HepG2 (cell line): ENCODE results near the gene CD7. TPM values are rescaled to one million over a fixed set of nuclear protein-coding genes. Genes with fewer than 3 reads are reported as not detected.
A peak's percentile ranks its signal among the peaks of the same experiment; 100 is the strongest.

ENCODE experiments used
- AGO1 ChIP-seq: fragments of 200-400 bp; formaldehyde crosslinking; IDR thresholded peaks from 2 replicates; pipeline ENCODE4 v1.6.1; 2017; ENCODE audit warnings: mild to moderate bottlenecking, low read depth, low read length, moderate library complexity; ENCODE audit not compliant: poor library complexity, severe bottlenecking
- ARNT2 ChIP-seq: sonication (generic); formaldehyde crosslinking; IDR thresholded peaks from 2 replicates; pipeline ENCODE4 v1.8.0; 2022; ENCODE audit warnings: mild to moderate bottlenecking, low read depth, missing genetic modification reagents, moderate library complexity
- EZH2 ChIP-seq: conservative IDR thresholded peaks from 2 replicates; pipeline ENCODE4 v1.6.1; 2012; ENCODE audit warnings: mild to moderate bottlenecking, low read depth, low read length, moderate library complexity
- FOSL1 ChIP-seq: sonication (generic); formaldehyde crosslinking; IDR thresholded peaks from 2 replicates; pipeline ENCODE4 v1.9.0; 2021; ENCODE audit warnings: missing genetic modification reagents, borderline replicate concordance
- HNF4A ChIP-seq: sonication (generic); formaldehyde crosslinking; IDR thresholded peaks from 2 replicates; pipeline ENCODE4 v1.4.0; 2020; ENCODE audit warnings: missing genetic modification reagents
- HNRNPLL ChIP-seq: fragments of 200-400 bp; formaldehyde crosslinking; IDR thresholded peaks from 2 replicates; pipeline ENCODE4 v1.6.1; 2017; ENCODE audit warnings: mild to moderate bottlenecking, low read depth, low read length; ENCODE audit not compliant: poor library complexity, severe bottlenecking
- KLF12 ChIP-seq: sonication (generic); formaldehyde crosslinking; IDR thresholded peaks from 2 replicates; pipeline ENCODE4 v1.4.0; 2020; ENCODE audit warnings: missing genetic modification reagents, borderline replicate concordance
- NCOR1 ChIP-seq: fragments of 200-600 bp; sonication (generic); IDR thresholded peaks from 2 replicates; pipeline ENCODE4 v1.7.0; 2017; ENCODE audit warnings: antibody characterized with exemption, low read length, borderline replicate concordance
- NR2F2 ChIP-seq: IDR thresholded peaks from 2 replicates; pipeline ENCODE4 v1.6.1; 2012; ENCODE audit warnings: low read depth, inconsistent platforms, borderline replicate concordance
- PITX1 ChIP-seq: sonication (generic); formaldehyde crosslinking; IDR thresholded peaks from 2 replicates; pipeline ENCODE4 v1.5.1; 2020; ENCODE audit warnings: mild to moderate bottlenecking, missing genetic modification reagents
- POGZ ChIP-seq: sonication (generic); formaldehyde crosslinking; IDR thresholded peaks from 2 replicates; pipeline ENCODE4 v1.4.0; 2020; ENCODE audit warnings: mild to moderate bottlenecking, missing genetic modification reagents
- RXRB ChIP-seq: IDR thresholded peaks from 2 replicates; pipeline ENCODE4 v1.6.1; 2016; ENCODE audit warnings: borderline replicate concordance, missing genetic modification reagents, missing compliant biosample characterization
- SMAD9 ChIP-seq: sonication (generic); formaldehyde crosslinking; IDR thresholded peaks from 2 replicates; pipeline ENCODE4 v1.5.1; 2020; ENCODE audit warnings: mild to moderate bottlenecking, missing genetic modification reagents
- SOX13 ChIP-seq, 3 experiments: fragments of 450-650 bp in 1 of 3; sonication (generic) in 1 of 3; formaldehyde crosslinking in 1 of 3; IDR thresholded peaks in 2 of 3; conservative IDR thresholded peaks in 1 of 3; 2 replicates each; pipeline versions ENCODE4 v1.5.0 to v1.6.1; 2016 to 2020; ENCODE audit warnings: antibody characterized with exemption in 1 of 3, mild to moderate bottlenecking in 1 of 3, missing compliant biosample characterization in 1 of 3, missing genetic modification reagents in 1 of 3, moderate library complexity in 1 of 3
- ZNF136 ChIP-seq: sonication (generic); formaldehyde crosslinking; IDR thresholded peaks from 2 replicates; pipeline ENCODE4 v1.8.1; 2022; ENCODE audit warnings: low read depth, mild to moderate bottlenecking, moderate library complexity, missing genetic modification reagents
- ZNF260 ChIP-seq: sonication (generic); formaldehyde crosslinking; IDR thresholded peaks from 2 replicates; pipeline ENCODE4 v1.4.0; 2020; ENCODE audit warnings: missing genetic modification reagents, low read depth, mild to moderate bottlenecking, borderline replicate concordance
- ZNF263 ChIP-seq: sonication (generic); formaldehyde crosslinking; IDR thresholded peaks from 2 replicates; pipeline ENCODE4 v1.4.0; 2020; ENCODE audit warnings: missing genetic modification reagents
- ZNF292 ChIP-seq: sonication (generic); formaldehyde crosslinking; IDR thresholded peaks from 2 replicates; pipeline ENCODE4 v1.8.1; 2022; ENCODE audit warnings: mild to moderate bottlenecking, low read depth, missing genetic modification reagents, borderline replicate concordance
- ZNF350 ChIP-seq: sonication (generic); formaldehyde crosslinking; IDR thresholded peaks from 2 replicates; pipeline ENCODE4 v1.4.0; 2020; ENCODE audit warnings: mild to moderate bottlenecking, low read depth, missing genetic modification reagents, borderline replicate concordance
- ZNF567 ChIP-seq: sonication (generic); formaldehyde crosslinking; IDR thresholded peaks from 2 replicates; pipeline ENCODE4 v1.8.1; 2023; ENCODE audit warnings: mild to moderate bottlenecking, missing genetic modification reagents, borderline replicate concordance
- ZNF629 ChIP-seq: sonication (generic); formaldehyde crosslinking; conservative IDR thresholded peaks from 2 replicates; pipeline ENCODE4 v1.5.0; 2020; ENCODE audit warnings: missing genetic modification reagents
- ZNF740 ChIP-seq: sonication (generic); formaldehyde crosslinking; IDR thresholded peaks from 2 replicates; pipeline ENCODE4 v1.4.0; 2020; ENCODE audit warnings: missing genetic modification reagents
- polyA plus RNA-seq, 8 experiments: library from polyadenylated mRNA; depleted of rRNA in 3 of 8; stranded (reverse) in 7 of 8; unstranded in 1 of 8; fragments of >200 nt; fragmentation: Illumina TruSeq in 4 of 8; extraction: Trizol in 4 of 8; gene quantifications; 2 replicates each; pipeline versions ENCODE4 v1.2.1 to v1.2.3, GENCODE V29; 2011 to 2016; ENCODE audit warnings: low read depth in 4 of 8, missing spikeins in 1 of 8, mixed read lengths in 1 of 8; ENCODE audit not compliant: insufficient read depth in 1 of 8
- total RNA-seq, 5 experiments: library from RNA; depleted of rRNA; stranded (reverse); fragments of >200 nt; fragmentation: Illumina TruSeq; extraction: Trizol; gene quantifications; 2 replicates each; pipeline ENCODE4 v1.2.3, GENCODE V29; 2016; ENCODE audit warnings: low read depth in 1 of 5
- TF ChIP-seq, protein P1 (sequence below): sonication (generic); formaldehyde crosslinking; IDR thresholded peaks from 2 replicates; pipeline ENCODE4 v1.9.0; 2022; ENCODE audit warnings: low read depth, missing genetic modification reagents
- TF ChIP-seq, protein P2 (sequence below): sonication (generic); formaldehyde crosslinking; IDR thresholded peaks from 2 replicates; pipeline ENCODE4 v1.5.0; 2020; ENCODE audit warnings: missing genetic modification reagents

CD7 gene
- total and polyA plus RNA-seq, 2 of the 13 experiments (the other 11 are each of a cell fraction or from before 2014, with no cell fraction given) = 67.6 to 76.4 TPM

DNA sequence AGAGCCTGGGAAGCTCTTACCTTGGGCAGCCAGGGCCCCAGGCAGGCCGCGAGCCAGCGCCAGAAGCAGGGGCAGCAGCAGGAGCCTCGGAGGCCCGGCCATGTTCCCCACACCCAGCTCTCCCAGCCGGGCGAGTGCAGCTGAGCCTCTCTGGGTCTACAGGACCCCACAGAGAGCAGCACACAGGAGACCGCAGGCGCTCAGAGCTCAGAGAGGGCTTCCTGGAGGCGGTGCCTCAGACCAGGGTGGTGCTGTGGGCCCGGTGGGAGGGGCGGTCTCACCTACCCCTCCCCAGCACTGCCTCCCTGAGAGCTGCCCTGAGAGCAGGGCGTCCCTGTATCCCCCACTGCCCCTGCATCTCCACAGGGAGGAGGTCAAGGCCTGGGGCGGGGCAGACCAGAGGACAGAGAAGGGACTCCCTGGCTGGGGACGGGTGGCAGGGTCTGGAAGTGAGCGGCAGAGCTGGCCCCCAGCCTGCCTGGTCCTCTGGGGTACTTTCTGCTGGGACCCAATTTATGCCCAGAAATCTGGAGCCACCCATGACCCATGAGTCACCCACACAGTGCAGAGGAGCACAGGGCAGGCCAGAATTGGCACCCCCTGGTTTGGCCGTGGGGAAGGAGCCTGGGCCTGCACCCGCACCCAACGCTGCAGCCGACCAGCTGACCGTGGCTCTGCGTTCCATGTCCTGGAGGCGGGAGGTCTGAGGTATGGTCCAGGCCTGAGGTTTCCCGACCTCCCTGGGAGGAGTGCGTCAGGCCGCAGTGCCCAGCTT lies at the start of gene CD7 (continued):
- TF ChIP-seq ZNF629 (CRISPR knock-in tag) (0 out of 2 replicates have a peak, but pooled peaks have one; percentile 3), PITX1 (CRISPR knock-in tag) (peak; percentile 59; the same call in 1 of the 2 replicates), SMAD9 (CRISPR knock-in tag) (0 out of 2 replicates have a peak, but pooled peaks have one; percentile 15), KLF12 (CRISPR knock-in tag) (peak; percentile 55; the same call in 1 of the 2 replicates), ZNF567 (CRISPR knock-in tag) (no peak), AGO1 (peak; percentile 78), ZNF263 (CRISPR knock-in tag) (peak; percentile 65; the same call in 1 of the 2 replicates), NR2F2 (no peak), NCOR1 (0 out of 2 replicates have a peak, but pooled peaks have one; percentile 43), RXRB (peak; percentile 63; the same call in 1 of the 2 replicates), EZH2 (no peak), ZNF260 (CRISPR knock-in tag) (peak; percentile 8; the same call in 1 of the 2 replicates), FOSL1 (CRISPR knock-in tag) (peak; percentile 27; the same call in 1 of the 2 replicates), HNRNPLL (peak; percentile 52), ZNF136 (CRISPR knock-in tag) (peak; percentile 62; the same call in 1 of the 2 replicates), ARNT2 (0 out of 2 replicates have a peak, but pooled peaks have one; percentile 33), SOX13 (IDR thresholded peaks at IDR 0.05) (no peak), SOX13 (CRISPR knock-in tag; conservative IDR thresholded peaks at IDR 0.05 in 1 of 2, IDR thresholded peaks at IDR 0.05 in 1 of 2) (peak in 1 of 2 experiments; percentile 61; a peak in 2 of 4 replicates), ZNF350 (peak; percentile 52; the same call in 1 of the 2 replicates), ZNF740 (peak; percentile 91; the same call in 1 of the 2 replicates), HNF4A (CRISPR knock-in tag) (peak; percentile 39), ZNF292 (CRISPR knock-in tag) (peak; percentile 94), POGZ (CRISPR knock-in tag) (peak; percentile 77)
- TF ChIP-seq, protein P1, sequence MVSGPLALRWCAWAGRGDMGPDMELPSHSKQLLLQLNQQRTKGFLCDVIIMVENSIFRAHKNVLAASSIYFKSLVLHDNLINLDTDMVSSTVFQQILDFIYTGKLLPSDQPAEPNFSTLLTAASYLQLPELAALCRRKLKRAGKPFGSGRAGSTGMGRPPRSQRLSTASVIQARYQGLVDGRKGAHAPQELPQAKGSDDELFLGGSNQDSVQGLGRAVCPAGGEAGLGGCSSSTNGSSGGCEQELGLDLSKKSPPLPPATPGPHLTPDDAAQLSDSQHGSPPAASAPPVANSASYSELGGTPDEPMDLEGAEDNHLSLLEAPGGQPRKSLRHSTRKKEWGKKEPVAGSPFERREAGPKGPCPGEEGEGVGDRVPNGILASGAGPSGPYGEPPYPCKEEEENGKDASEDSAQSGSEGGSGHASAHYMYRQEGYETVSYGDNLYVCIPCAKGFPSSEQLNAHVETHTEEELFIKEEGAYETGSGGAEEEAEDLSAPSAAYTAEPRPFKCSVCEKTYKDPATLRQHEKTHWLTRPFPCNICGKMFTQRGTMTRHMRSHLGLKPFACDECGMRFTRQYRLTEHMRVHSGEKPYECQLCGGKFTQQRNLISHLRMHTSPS (CRISPR knock-in tag) = peak; percentile 60; the same call in 1 of the 2 replicates
- TF ChIP-seq, protein P2, sequence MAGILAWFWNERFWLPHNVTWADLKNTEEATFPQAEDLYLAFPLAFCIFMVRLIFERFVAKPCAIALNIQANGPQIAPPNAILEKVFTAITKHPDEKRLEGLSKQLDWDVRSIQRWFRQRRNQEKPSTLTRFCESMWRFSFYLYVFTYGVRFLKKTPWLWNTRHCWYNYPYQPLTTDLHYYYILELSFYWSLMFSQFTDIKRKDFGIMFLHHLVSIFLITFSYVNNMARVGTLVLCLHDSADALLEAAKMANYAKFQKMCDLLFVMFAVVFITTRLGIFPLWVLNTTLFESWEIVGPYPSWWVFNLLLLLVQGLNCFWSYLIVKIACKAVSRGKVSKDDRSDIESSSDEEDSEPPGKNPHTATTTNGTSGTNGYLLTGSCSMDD (CRISPR knock-in tag) = 0 out of 2 replicates have a peak, but pooled peaks have one; percentile 53
